IMR-90 (cell line): ENCODE results near the gene ZNF598. TPM values are rescaled to one million over a fixed set of nuclear protein-coding genes. Genes with fewer than 3 reads are reported as not detected.

Experiments used
- ATAC-seq: fragments of 200-7000 bp; cut with Tn5 transposase; 2 replicates; pipeline ENCODE4 v1.9.1; 2020; ENCODE audit warnings: low read depth, mild to moderate bottlenecking, moderate library complexity
- BruUV-seq: library from RNA; stranded (reverse); fragments of 400-500 nt; replicated peaks from 2 replicates; lab custom pipeline; 2021; lab: Mats Ljungman, UMichigan
- CTCF ChIA-PET: fragments of 300-600 bp; formaldehyde crosslinking; extraction: SDS; loops from one replicate; lab custom pipeline; 2021; ENCODE audit warnings: antibody characterized with exemption; lab: Yijun Ruan, JAX
- POLR2A ChIA-PET: fragments of 300-600 bp; sonication (Branson Sonifier 250); formaldehyde crosslinking; loops from one replicate; lab custom pipeline; 2022; ENCODE audit warnings: antibody characterized with exemption; ENCODE audit not compliant: unreplicated experiment; lab: Charles Lee
- DNase-seq: peaks from one replicate; pipeline ENCODE4 v3.0.0; 2013
- H2AFZ ChIP-seq: replicated peaks from 2 replicates; pipeline ENCODE3; 2013; ENCODE audit warnings: low read length, mild to moderate bottlenecking; ENCODE audit not compliant: poor library complexity
- H2AK5ac ChIP-seq: 2 replicates; pipeline ENCODE4 v1.6.1; 2013; ENCODE audit warnings: low read depth, low read length, inconsistent platforms
- H2AK9ac ChIP-seq: replicated peaks from 2 replicates; pipeline ENCODE3; 2013; ENCODE audit warnings: mild to moderate bottlenecking, low read depth, low read length, moderate library complexity; ENCODE audit not compliant: poor library complexity
- H2BK120ac ChIP-seq: 2 replicates; pipeline ENCODE4 v1.6.1; 2013; ENCODE audit warnings: low read depth, low read length, inconsistent platforms
- H2BK15ac ChIP-seq: 3 replicates; pipeline ENCODE4 v1.6.1; 2013; ENCODE audit warnings: low read depth, low read length, inconsistent platforms
- H2BK20ac ChIP-seq: 2 replicates; pipeline ENCODE4 v1.6.1; 2013; ENCODE audit warnings: low read depth, mild to moderate bottlenecking, inconsistent platforms, low read length, moderate library complexity
- H2BK5ac ChIP-seq: 2 replicates; pipeline ENCODE4 v1.6.1; 2013; ENCODE audit warnings: mild to moderate bottlenecking, low read depth, low read length, inconsistent platforms; ENCODE audit not compliant: poor library complexity, severe bottlenecking
- H3K14ac ChIP-seq: replicated peaks from 2 replicates; pipeline ENCODE4 v1.6.1; 2013; ENCODE audit warnings: low read depth, low read length, inconsistent platforms
- H3K18ac ChIP-seq: 2 replicates; pipeline ENCODE4 v1.6.1; 2013; ENCODE audit warnings: low read depth, low read length, control low read depth
- H3K23ac ChIP-seq: 2 replicates; pipeline ENCODE4 v1.6.1; 2013; ENCODE audit warnings: low read depth, low read length, inconsistent platforms
- H3K27ac ChIP-seq: 2 replicates; pipeline ENCODE4 v1.5.1; 2013; ENCODE audit warnings: mild to moderate bottlenecking, control low read depth, low read length; ENCODE audit not compliant: insufficient read depth
- H3K27me3 ChIP-seq: 2 replicates; pipeline ENCODE4 v1.6.1; 2013; ENCODE audit warnings: low read length; ENCODE audit not compliant: control insufficient read depth, insufficient read depth
- H3K36me3 ChIP-seq: 2 replicates; pipeline ENCODE4 v1.6.1; 2013; ENCODE audit warnings: low read length, mixed read lengths; ENCODE audit not compliant: control insufficient read depth, insufficient read depth
- H3K4ac ChIP-seq: 2 replicates; pipeline ENCODE4 v1.6.1; 2013; ENCODE audit warnings: low read depth, low read length, inconsistent platforms
- H3K4me1 ChIP-seq: 2 replicates; pipeline ENCODE4 v1.6.1; 2013; ENCODE audit warnings: low read length, mixed read lengths; ENCODE audit not compliant: control insufficient read depth, insufficient read depth
- H3K4me2 ChIP-seq: 2 replicates; pipeline ENCODE4 v1.6.1; 2013; ENCODE audit warnings: low read depth, mild to moderate bottlenecking, control low read depth, low read length, moderate library complexity
- H3K4me3 ChIP-seq: 2 replicates; pipeline ENCODE4 v1.5.1; 2013; ENCODE audit warnings: low read depth, mild to moderate bottlenecking, control low read depth, low read length, moderate library complexity; ENCODE audit not compliant: insufficient read depth
- H3K56ac ChIP-seq: 2 replicates; pipeline ENCODE4 v1.6.1; 2013; ENCODE audit warnings: low read length, inconsistent platforms; ENCODE audit not compliant: insufficient read depth; ENCODE audit errors: extremely low read depth
- H3K79me1 ChIP-seq, 2 experiments: 2 replicates each; pipeline ENCODE4 v1.6.1; 2013; ENCODE audit warnings: low read length in 2 of 2, inconsistent platforms in 1 of 2, low read depth in 1 of 2
- H3K9ac ChIP-seq: 2 replicates; pipeline ENCODE4 v1.6.1; 2013; ENCODE audit warnings: low read depth, low read length, control low read depth
- H3K9me1 ChIP-seq: 2 replicates; pipeline ENCODE4 v1.6.1; 2013; ENCODE audit warnings: low read length, inconsistent platforms; ENCODE audit not compliant: insufficient read depth
- H3K9me3 ChIP-seq: 2 replicates; pipeline ENCODE4 v1.6.1; 2013; ENCODE audit warnings: low read length; ENCODE audit not compliant: control insufficient read depth, insufficient read depth
- H4K20me1 ChIP-seq: 2 replicates; pipeline ENCODE4 v1.6.1; 2013; ENCODE audit warnings: low read length, inconsistent platforms; ENCODE audit not compliant: insufficient read depth
- H4K5ac ChIP-seq: 2 replicates; pipeline ENCODE4 v1.6.1; 2013; ENCODE audit warnings: mild to moderate bottlenecking, low read depth, low read length, control low read depth
- H4K8ac ChIP-seq, 2 experiments: 2 replicates each; pipeline ENCODE4 v1.6.1; 2013; ENCODE audit warnings: low read depth in 2 of 2, low read length in 2 of 2, control low read depth in 1 of 2, inconsistent platforms in 1 of 2
- H4K91ac ChIP-seq: 2 replicates; pipeline ENCODE4 v1.6.1; 2013; ENCODE audit warnings: low read depth, low read length, inconsistent platforms; ENCODE audit not compliant: insufficient read depth
- BHLHE40 ChIP-seq: fragments of 150-350 bp; IDR thresholded peaks from 2 replicates; pipeline ENCODE4 v1.6.1; 2016; ENCODE audit warnings: mild to moderate bottlenecking, low read depth, low read length
- MXI1 ChIP-seq: IDR thresholded peaks from 2 replicates; pipeline ENCODE4 v1.6.1; 2012; ENCODE audit warnings: low read depth, mild to moderate bottlenecking, low read length, moderate library complexity, borderline replicate concordance
- NFE2L2 ChIP-seq: fragments of 150-350 bp; IDR thresholded peaks from 2 replicates; pipeline ENCODE4 v1.6.1; 2016; ENCODE audit warnings: low read depth, mild to moderate bottlenecking, low read length
- RAD21 ChIP-seq: IDR thresholded peaks from 2 replicates; pipeline ENCODE4 v1.6.1; 2012; ENCODE audit warnings: low read length, improper control_type of control experiment
- RFX5 ChIP-seq: IDR thresholded peaks from 2 replicates; pipeline ENCODE4 v1.8.0; 2012; ENCODE audit warnings: low read depth, mild to moderate bottlenecking, low read length, moderate library complexity
- USF2 ChIP-seq: fragments of 150-350 bp; IDR thresholded peaks from 2 replicates; pipeline ENCODE4 v1.6.1; 2017; ENCODE audit warnings: mild to moderate bottlenecking, antibody characterized with exemption, low read length, low read depth
- WGBS, 2 experiments: methylation state at CpG; one replicate each; pipeline versions ENCODE4 v1.1.5 to v1.1.7; 2013; ENCODE audit warnings: missing lambda C conversion rate in 2 of 2; ENCODE audit not compliant: insufficient read length in 1 of 2; ENCODE audit errors: extremely low coverage in 2 of 2; 5-methylcytosine and 5-hydroxymethylcytosine counted together
- dilution Hi-C: fragments of 300-500 bp; cut with HindIII; formaldehyde crosslinking; loops from one replicate; pipeline ENCODE4 v1.14.3; 2018; ENCODE audit warnings: low sequenced_read_pairs; ENCODE audit not compliant: unreplicated experiment
- in situ Hi-C: fragments of 300-500 bp; cut with MboI; formaldehyde crosslinking; loops from 3 replicates; pipeline ENCODE4 v1.14.3; 2019; ENCODE audit warnings: low sequenced_read_pairs, inconsistent platforms, mixed read lengths
- intact Hi-C: fragments of 100-400 bp; cut with micrococcal nuclease; formaldehyde crosslinking; loops from 2 replicates; pipeline ENCODE4 v1.10.0; 2022
- polyA plus RNA-seq, 3 experiments: library from polyadenylated mRNA; depleted of rRNA; stranded (reverse); fragments of >200 nt; gene quantifications; 2 replicates each; pipeline ENCODE4 v1.2.3, GENCODE V29; 2012; ENCODE audit warnings: low replicate concordance in 1 of 3
- total RNA-seq: library from RNA; depleted of rRNA; stranded (reverse); fragments of >200 nt; gene quantifications from 2 replicates; pipeline ENCODE4 v1.2.3, GENCODE V29; 2012
- TF ChIP-seq, protein P1 (sequence below): conservative IDR thresholded peaks from 2 replicates; pipeline ENCODE4 v1.5.1; 2012; ENCODE audit warnings: mild to moderate bottlenecking, low read depth, low read length, improper control_type of control experiment

ZNF598 gene
- total and polyA plus RNA-seq, 2 of the 4 experiments (the other 2 are of a cell fraction) = 3.4 to 36.4 TPM

GRCh38 chr16:1998852-1999801 is 10.5 kb downstream of the ZNF598 start (continued):
- TF ChIP-seq NFE2L2 = no peak
- no peak for TF ChIP-seq MXI1

DNA sequence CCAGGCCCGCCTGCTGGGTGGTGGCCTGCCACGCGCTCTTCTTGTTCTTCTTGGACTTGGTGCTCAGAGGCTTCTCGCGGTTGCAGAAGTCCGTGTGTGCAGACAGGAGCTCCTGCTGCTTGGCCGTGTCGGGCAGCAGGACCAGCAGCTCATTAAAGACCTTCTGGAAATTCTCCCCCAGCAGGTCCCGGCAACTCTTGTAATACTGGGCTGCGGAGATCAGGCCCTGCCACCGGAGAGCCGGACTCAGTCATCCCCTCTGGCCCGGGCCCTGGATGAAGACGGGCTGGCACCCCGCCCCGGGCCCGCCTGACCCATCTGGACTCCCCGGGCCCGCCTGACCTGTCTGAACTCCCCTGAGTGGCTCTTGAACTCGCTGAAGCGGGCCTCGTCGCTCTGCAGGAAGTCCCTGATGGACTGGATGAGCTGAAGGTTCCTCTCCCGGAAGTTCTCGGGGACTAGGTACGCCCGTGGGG is 11.2 kb downstream of the ZNF598 start:
- TF ChIP-seq BHLHE40 = no peak
- TF ChIP-seq RAD21 = no peak
- no peak for TF ChIP-seq RFX5
- TF ChIP-seq, protein P1, sequence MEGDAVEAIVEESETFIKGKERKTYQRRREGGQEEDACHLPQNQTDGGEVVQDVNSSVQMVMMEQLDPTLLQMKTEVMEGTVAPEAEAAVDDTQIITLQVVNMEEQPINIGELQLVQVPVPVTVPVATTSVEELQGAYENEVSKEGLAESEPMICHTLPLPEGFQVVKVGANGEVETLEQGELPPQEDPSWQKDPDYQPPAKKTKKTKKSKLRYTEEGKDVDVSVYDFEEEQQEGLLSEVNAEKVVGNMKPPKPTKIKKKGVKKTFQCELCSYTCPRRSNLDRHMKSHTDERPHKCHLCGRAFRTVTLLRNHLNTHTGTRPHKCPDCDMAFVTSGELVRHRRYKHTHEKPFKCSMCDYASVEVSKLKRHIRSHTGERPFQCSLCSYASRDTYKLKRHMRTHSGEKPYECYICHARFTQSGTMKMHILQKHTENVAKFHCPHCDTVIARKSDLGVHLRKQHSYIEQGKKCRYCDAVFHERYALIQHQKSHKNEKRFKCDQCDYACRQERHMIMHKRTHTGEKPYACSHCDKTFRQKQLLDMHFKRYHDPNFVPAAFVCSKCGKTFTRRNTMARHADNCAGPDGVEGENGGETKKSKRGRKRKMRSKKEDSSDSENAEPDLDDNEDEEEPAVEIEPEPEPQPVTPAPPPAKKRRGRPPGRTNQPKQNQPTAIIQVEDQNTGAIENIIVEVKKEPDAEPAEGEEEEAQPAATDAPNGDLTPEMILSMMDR = no peak
- no peak for TF ChIP-seq USF2
- in situ Hi-C loops = no loop called here
- no peak overlapping the region for H3K18ac ChIP-seq
- POLR2A ChIA-PET = no interaction called here
- WGBS, 2 experiments = 96% methylated on average over 22 of the region's 27 CpGs; no CpG with 5 or more reads in 1 of the 2 experiments
- H2AK5ac ChIP-seq = peak overlapping the region; percentile 85; the same call in 1 of the 2 replicates
- H3K9me3 ChIP-seq = no peaks in the 10 kb centered on the region
- H3K27ac ChIP-seq = peak overlapping the region; percentile 88; the same call in 1 of the 2 replicates
- no peak overlapping the region for H3K23ac ChIP-seq
- BruUV-seq = no TSS peak
- no peak overlapping the region for H2AK9ac ChIP-seq
- peak overlapping the region; percentile 96 for H2BK5ac ChIP-seq
- intact Hi-C loops = no loop called here
- H3K9ac ChIP-seq = no peak overlapping the region
- no peak for ATAC-seq
- H3K4ac ChIP-seq = peak overlapping the region; percentile 85
- dilution Hi-C loops = no loop called here
- CTCF ChIA-PET = no interaction called here
- no peak overlapping the region for H2BK15ac ChIP-seq
- H4K91ac ChIP-seq = no peak overlapping the region
- peaks cover 26% of the 10 kb centered on the region for H3K9me1 ChIP-seq
- H3K27me3 ChIP-seq = no peaks in the 10 kb centered on the region
- H2BK20ac ChIP-seq = no peak overlapping the region
- H2AFZ ChIP-seq = no peak overlapping the region
- no peak overlapping the region for H4K8ac ChIP-seq
- no peak overlapping the region; the same call in 1 of the 2 replicates for H4K5ac ChIP-seq
- H3K14ac ChIP-seq = no peak overlapping the region; the same call in 1 of the 2 replicates
- H3K36me3 ChIP-seq = peaks cover 52% of the 10 kb centered on the region
- peaks cover 5 to 55% of the 10 kb centered on the region in 2 experiments for H3K79me1 ChIP-seq
- H3K4me1 ChIP-seq = peaks cover 20% of the 10 kb centered on the region
- H3K4me3 ChIP-seq = no peak overlapping the region
- H2BK120ac ChIP-seq = peak overlapping the region; percentile 76
- no peak overlapping the region for H3K4me2 ChIP-seq
- no peak for DNase-seq
- H4K20me1 ChIP-seq = peaks cover 33% of the 10 kb centered on the region
- H3K56ac ChIP-seq = no peak overlapping the region
